Cerebellar cortex (tissue), 1 donor: Measurements from ENCODE around the gene STK11.

ENCODE experiments used
- DNase-seq: peaks from one replicate; pipeline ENCODE4 v3.0.0-alpha.2; 2015; ENCODE audit warnings: low spot score

Gene STK11

GRCh38 chr19:1210227-1210538, 4.6 kb downstream of the STK11 start:
- DNase-seq, result no peak

- DNase-seq, result no peak
These were observed 6.1 kb downstream of the STK11 start for GRCh38 chr19:1211494-1212234.

GRCh38 chr19:1213391-1214286, 8.1 kb downstream of the STK11 start:
- peak; percentile 84 for DNase-seq

GRCh38 chr19:1214299-1214861, 8.8 kb downstream of the STK11 start:
- no peak for DNase-seq

GRCh38 chr19:1214862-1215731, 9.5 kb downstream of the STK11 start:
- peak; percentile 60 for DNase-seq

- no peak for DNase-seq
These were observed 11.2 kb downstream of the STK11 start for GRCh38 chr19:1216756-1217155.

GRCh38 chr19:1217366-1217765, 11.8 kb downstream of the STK11 start:
- DNase-seq, result no peak

- no peak for DNase-seq
These were observed 13.4 kb downstream of the STK11 start for GRCh38 chr19:1218751-1219567.

GRCh38 chr19:1219786-1220476, 14.4 kb downstream of the STK11 start:
- peak; percentile 39 for DNase-seq

GRCh38 chr19:1220477-1220930, 14.9 kb downstream of the STK11 start:
- DNase-seq, result no peak

- peak; percentile 79 for DNase-seq
These were observed 15.7 kb downstream of the STK11 start for GRCh38 chr19:1220976-1221903.

- DNase-seq, result no peak
These were observed 16.3 kb downstream of the STK11 start for GRCh38 chr19:1221904-1222255.

- DNase-seq, result no peak
These were observed 16.8 kb downstream of the STK11 start for GRCh38 chr19:1222394-1222793.

- DNase-seq, result no peak
These were observed 17.7 kb downstream of the STK11 start for GRCh38 chr19:1223018-1223855.

GRCh38 chr19:1224047-1224825, 18.7 kb downstream of the STK11 start:
- DNase-seq, result no peak

GRCh38 chr19:1224847-1225246, 19.3 kb downstream of the STK11 start:
- no peak for DNase-seq

GRCh38 chr19:1225440-1226226, 20.1 kb downstream of the STK11 start:
- no peak for DNase-seq
